ENCODE results near the gene TENM3. TPM values are rescaled to one million over a fixed set of nuclear protein-coding genes. Genes with fewer than 3 reads are reported as not detected.

The TENM3 gene
- total RNA-seq, 2 donors from 2014 or later: 39.5 to 51.9 TPM

GRCh38 chr4:182223708-182224107, 19.5 kb upstream of the TENM3 start:
- Histone ChIP-seq H3K9ac (ENCODE audit: extremely low read depth, low read length, poor library complexity, severe bottlenecking) (no peak overlapping the region), H3K4me3 (ENCODE audit: low read length) (no peak overlapping the region), H3K36me3 (ENCODE audit: control insufficient read depth, insufficient read depth, low read length) (no peaks in the 10 kb centered on the region), H3K9me3 (ENCODE audit: control insufficient read depth, low read length) (no peaks in the 10 kb centered on the region), H3K27me3 (ENCODE audit: control insufficient read depth, insufficient read depth, low read length, poor library complexity, severe bottlenecking) (no peaks in the 10 kb centered on the region), H3K4me1 (ENCODE audit: control insufficient read depth, insufficient read depth, low read length) (no peaks in the 10 kb centered on the region), H3K27ac (ENCODE audit: low read depth, low read length) (no peak overlapping the region)
- peaks cover 2% of the 10 kb centered on the region for H3K4me1 Mint-ChIP-seq
- H3K27me3 Mint-ChIP-seq (ENCODE audit: insufficient read depth): no peaks in the 10 kb centered on the region
- no peak for DNase-seq
- WGBS, 2 experiments (ENCODE audit: insufficient coverage in 1 of 2, insufficient read length in 1 of 2): 96% methylated on average over 4 of the region's 4 CpGs; no CpG with 5 or more reads in 1 of the 2 experiments
- no peak overlapping the region for H3K27ac Mint-ChIP-seq
- no peak overlapping the region for H3K4me3 Mint-ChIP-seq
- no peaks in the 10 kb centered on the region for H3K9me3 Mint-ChIP-seq
- no peaks in the 10 kb centered on the region for H3K36me3 Mint-ChIP-seq (ENCODE audit: low read depth)
- TF ChIP-seq CTCF (conservative IDR thresholded peaks at IDR 0.05): no peak

GRCh38 chr4:182224192-182224850, 18.9 kb upstream of the TENM3 start:
- Histone ChIP-seq H3K9ac (ENCODE audit: extremely low read depth, low read length, poor library complexity, severe bottlenecking) (no peak overlapping the region), H3K36me3 (ENCODE audit: control insufficient read depth, insufficient read depth, low read length) (no peaks in the 10 kb centered on the region), H3K27me3 (ENCODE audit: control insufficient read depth, insufficient read depth, low read length, poor library complexity, severe bottlenecking) (no peaks in the 10 kb centered on the region), H3K4me1 (ENCODE audit: control insufficient read depth, insufficient read depth, low read length) (no peaks in the 10 kb centered on the region), H3K4me3 (ENCODE audit: low read length) (no peak overlapping the region), H3K9me3 (ENCODE audit: control insufficient read depth, low read length) (no peaks in the 10 kb centered on the region), H3K27ac (ENCODE audit: low read depth, low read length) (no peak overlapping the region)
- no peak for DNase-seq
- Mint-ChIP-seq H3K36me3 (ENCODE audit: low read depth) (no peaks in the 10 kb centered on the region), H3K4me3 (no peak overlapping the region), H3K27me3 (ENCODE audit: insufficient read depth) (no peaks in the 10 kb centered on the region), H3K27ac (no peak overlapping the region), H3K4me1 (peaks cover 2% of the 10 kb centered on the region), H3K9me3 (no peaks in the 10 kb centered on the region)
- no peak for TF ChIP-seq CTCF (conservative IDR thresholded peaks at IDR 0.05)
- WGBS, 2 experiments (ENCODE audit: insufficient coverage in 1 of 2, insufficient read length in 1 of 2): 94 to 99% methylated on average over 7 to 8 of the region's 9 CpGs

- Histone ChIP-seq H3K9me3 (ENCODE audit: control insufficient read depth, low read length) (no peaks in the 10 kb centered on the region), H3K27ac (ENCODE audit: low read depth, low read length) (no peak overlapping the region), H3K27me3 (ENCODE audit: control insufficient read depth, insufficient read depth, low read length, poor library complexity, severe bottlenecking) (no peaks in the 10 kb centered on the region), H3K36me3 (ENCODE audit: control insufficient read depth, insufficient read depth, low read length) (no peaks in the 10 kb centered on the region), H3K4me1 (ENCODE audit: control insufficient read depth, insufficient read depth, low read length) (no peaks in the 10 kb centered on the region), H3K4me3 (ENCODE audit: low read length) (no peak overlapping the region), H3K9ac (ENCODE audit: extremely low read depth, low read length, poor library complexity, severe bottlenecking) (no peak overlapping the region)
- Mint-ChIP-seq H3K36me3 (ENCODE audit: low read depth) (no peaks in the 10 kb centered on the region), H3K4me1 (peaks cover 2% of the 10 kb centered on the region), H3K4me3 (no peak overlapping the region), H3K27me3 (ENCODE audit: insufficient read depth) (no peaks in the 10 kb centered on the region), H3K27ac (no peak overlapping the region), H3K9me3 (no peaks in the 10 kb centered on the region)
- 90 to 93% methylated on average over 9 of the region's 9 CpGs for WGBS, 2 experiments (ENCODE audit: insufficient coverage in 1 of 2, insufficient read length in 1 of 2)
- no peak for TF ChIP-seq CTCF (conservative IDR thresholded peaks at IDR 0.05)
- no peak for DNase-seq
These were observed 17.8 kb upstream of the TENM3 start for GRCh38 chr4:182225257-182225852.

All from endodermal cell (in vitro differentiated cells).